Measurements from ENCODE around the gene FBXO44.

FBXO44 gene

GRCh38 chr1:11691928-11692711 lies 37.4 kb downstream of the FBXO44 start:
- no peak for DNase-seq

- DNase-seq: no peak
These were observed 38.4 kb downstream of the FBXO44 start for GRCh38 chr1:11693024-11693590.

GRCh38 chr1:11693917-11694316 lies 39.2 kb downstream of the FBXO44 start:
- no peak for DNase-seq

GRCh38 chr1:11695861-11696260 lies 41.2 kb downstream of the FBXO44 start:
- DNase-seq: no peak

- DNase-seq: no peak
These were observed 42.7 kb downstream of the FBXO44 start for GRCh38 chr1:11697188-11697892.

- DNase-seq: no peak
These were observed 43.2 kb downstream of the FBXO44 start for GRCh38 chr1:11697893-11698210.

GRCh38 chr1:11700601-11701467 lies 46.2 kb downstream of the FBXO44 start:
- peak; percentile 93 to 95 for DNase-seq

- DNase-seq: no peak
These were observed 46.9 kb downstream of the FBXO44 start for GRCh38 chr1:11701551-11701961.

- DNase-seq: no peak
These were observed 47.5 kb downstream of the FBXO44 start for GRCh38 chr1:11701981-11702803.

GRCh38 chr1:11703357-11704193 lies 48.9 kb downstream of the FBXO44 start:
- DNase-seq: peak in 1 of 2 experiments; percentile 9

- no peak for DNase-seq
These were observed 49.5 kb downstream of the FBXO44 start for GRCh38 chr1:11704194-11704529.

GRCh38 chr1:11704691-11705475 lies 50.2 kb downstream of the FBXO44 start:
- no peak for DNase-seq

GRCh38 chr1:11705596-11705995 lies 50.9 kb downstream of the FBXO44 start:
- no peak for DNase-seq

GRCh38 chr1:11706292-11706691 lies 51.6 kb downstream of the FBXO44 start:
- no peak for DNase-seq

GRCh38 chr1:11707621-11708276 lies 53.1 kb downstream of the FBXO44 start:
- DNase-seq: peak; percentile 93 to 94

- DNase-seq: no peak
These were observed 54.1 kb downstream of the FBXO44 start for GRCh38 chr1:11708554-11709350.

GRCh38 chr1:11711490-11711889 lies 56.8 kb downstream of the FBXO44 start:
- DNase-seq: no peak

- DNase-seq: no peak
These were observed 57.6 kb downstream of the FBXO44 start for GRCh38 chr1:11712285-11712684.

Measured in NCI-H524 (cell line).